WERI-Rb-1 (cell line): ENCODE data around the gene BAIAP2L2.

Source experiments
- DNase-seq: peaks from one replicate; pipeline ENCODE4 v3.0.0-alpha.2; 2020
- H3K27ac ChIP-seq: fragments of 250-450 bp; sonication (Bioruptor Pico); 2 replicates; pipeline ENCODE4 v1.5.1; 2020; ENCODE audit warnings: mild to moderate bottlenecking, moderate library complexity
- H3K27me3 ChIP-seq: fragments of 250-450 bp; sonication (Bioruptor Pico); 2 replicates; pipeline ENCODE4 v1.5.1; 2021; ENCODE audit warnings: mild to moderate bottlenecking, low read depth, moderate library complexity; ENCODE audit not compliant: insufficient read depth, severe bottlenecking
- H3K36me3 ChIP-seq: fragments of 250-450 bp; sonication (Bioruptor Pico); 2 replicates; pipeline ENCODE4 v1.5.1; 2020; ENCODE audit warnings: mild to moderate bottlenecking, moderate library complexity
- H3K4me3 ChIP-seq: 2 replicates; pipeline ENCODE4 v1.5.1; 2011; ENCODE audit warnings: low read depth, mild to moderate bottlenecking, control low read depth, low read length
- H3K9me3 ChIP-seq: fragments of 250-450 bp; sonication (Bioruptor Pico); 2 replicates; pipeline ENCODE4 v1.5.1; 2021; ENCODE audit warnings: mild to moderate bottlenecking, moderate library complexity; ENCODE audit not compliant: severe bottlenecking
- TF ChIP-seq, protein P1 (sequence below): IDR thresholded peaks from 2 replicates; pipeline ENCODE4 v1.5.1; 2011; ENCODE audit warnings: low read depth, mild to moderate bottlenecking, control low read depth, inconsistent platforms, low read length

The BAIAP2L2 gene

DNA sequence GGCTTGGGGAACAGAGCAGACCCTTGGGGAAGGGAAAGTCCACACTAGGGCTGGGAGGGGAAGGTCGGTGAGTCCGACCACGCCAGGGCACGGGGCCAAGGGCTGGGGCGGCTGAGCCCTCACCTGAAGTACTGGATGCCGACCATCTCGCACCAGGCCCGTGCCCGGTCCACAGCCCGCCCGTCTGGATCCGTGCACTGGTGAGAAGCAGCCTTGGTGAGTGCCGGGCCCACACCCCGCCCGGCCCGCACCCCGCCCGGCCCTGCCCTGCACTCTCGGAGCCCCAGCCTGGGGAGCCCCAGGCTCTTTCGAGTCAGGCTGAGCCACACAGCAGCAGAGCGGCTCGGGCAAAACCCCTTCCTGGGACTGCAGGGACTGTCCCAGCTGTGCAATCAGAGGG is 1.9 kb upstream of the BAIAP2L2 start:
- DNase-seq = no peak
- Histone ChIP-seq H3K27me3 (no peaks in the 10 kb centered on the region), H3K4me3 (no peak overlapping the region), H3K9me3 (no peaks in the 10 kb centered on the region), H3K36me3 (no peaks in the 10 kb centered on the region; the same call in 1 of the 2 replicates), H3K27ac (no peak overlapping the region)
- TF ChIP-seq, protein P1, sequence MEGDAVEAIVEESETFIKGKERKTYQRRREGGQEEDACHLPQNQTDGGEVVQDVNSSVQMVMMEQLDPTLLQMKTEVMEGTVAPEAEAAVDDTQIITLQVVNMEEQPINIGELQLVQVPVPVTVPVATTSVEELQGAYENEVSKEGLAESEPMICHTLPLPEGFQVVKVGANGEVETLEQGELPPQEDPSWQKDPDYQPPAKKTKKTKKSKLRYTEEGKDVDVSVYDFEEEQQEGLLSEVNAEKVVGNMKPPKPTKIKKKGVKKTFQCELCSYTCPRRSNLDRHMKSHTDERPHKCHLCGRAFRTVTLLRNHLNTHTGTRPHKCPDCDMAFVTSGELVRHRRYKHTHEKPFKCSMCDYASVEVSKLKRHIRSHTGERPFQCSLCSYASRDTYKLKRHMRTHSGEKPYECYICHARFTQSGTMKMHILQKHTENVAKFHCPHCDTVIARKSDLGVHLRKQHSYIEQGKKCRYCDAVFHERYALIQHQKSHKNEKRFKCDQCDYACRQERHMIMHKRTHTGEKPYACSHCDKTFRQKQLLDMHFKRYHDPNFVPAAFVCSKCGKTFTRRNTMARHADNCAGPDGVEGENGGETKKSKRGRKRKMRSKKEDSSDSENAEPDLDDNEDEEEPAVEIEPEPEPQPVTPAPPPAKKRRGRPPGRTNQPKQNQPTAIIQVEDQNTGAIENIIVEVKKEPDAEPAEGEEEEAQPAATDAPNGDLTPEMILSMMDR = no peak

- Histone ChIP-seq H3K9me3 (no peaks in the 10 kb centered on the region), H3K27ac (no peak overlapping the region), H3K27me3 (no peaks in the 10 kb centered on the region), H3K36me3 (no peaks in the 10 kb centered on the region; the same call in 1 of the 2 replicates), H3K4me3 (no peak overlapping the region)
- TF ChIP-seq, protein P1 = no peak
- no peak for DNase-seq
Measured at GRCh38 chr22:38111925-38112355, 1.5 kb upstream of the BAIAP2L2 start.

- H3K27ac ChIP-seq = no peak overlapping the region
- TF ChIP-seq, protein P1 = no peak
Measured at GRCh38 chr22:38110863-38111852, 674 bp upstream of the BAIAP2L2 start.

DNA sequence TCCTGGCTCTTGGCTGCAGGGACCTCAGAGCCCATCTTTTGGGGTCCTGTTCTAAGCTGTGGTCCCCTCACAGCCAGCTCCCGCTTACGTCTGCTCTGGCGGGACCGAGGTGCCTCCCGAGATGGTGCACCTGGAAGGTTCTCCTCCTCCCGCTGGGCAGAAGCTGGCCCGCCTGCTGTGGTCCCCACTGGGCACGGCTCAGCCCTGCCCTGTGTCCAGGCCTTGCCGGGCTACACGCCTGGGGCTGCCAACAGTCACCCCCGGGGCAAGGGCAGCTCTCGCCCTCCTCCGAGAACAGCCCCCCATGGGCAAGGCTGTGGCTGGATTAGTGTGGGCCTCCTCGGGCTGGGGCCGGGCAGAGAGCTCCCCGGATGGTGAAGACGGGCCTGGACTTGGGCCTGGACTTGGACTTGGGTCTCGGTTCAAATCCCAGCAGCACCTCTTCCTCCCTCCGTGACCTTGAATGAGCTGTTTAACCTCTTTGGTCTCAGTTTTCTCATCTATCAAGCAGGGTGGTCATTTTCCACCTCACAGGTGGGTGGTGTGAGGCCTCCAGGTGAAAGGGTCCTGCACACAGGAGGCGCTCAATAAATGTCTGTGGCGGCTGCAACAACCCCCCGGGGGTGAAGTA is 998 bp downstream of the BAIAP2L2 start:
- H3K4me3 ChIP-seq = no peak overlapping the region
- DNase-seq = no peak
- no peak overlapping the region for H3K27ac ChIP-seq
- H3K36me3 ChIP-seq = no peaks in the 10 kb centered on the region; the same call in 1 of the 2 replicates
- no peaks in the 10 kb centered on the region for H3K9me3 ChIP-seq
- H3K27me3 ChIP-seq = no peaks in the 10 kb centered on the region
- TF ChIP-seq, protein P1 = no peak

More at GRCh38 chr22:38110863-38111852, 674 bp upstream of the BAIAP2L2 start:
- no peaks in the 10 kb centered on the region for H3K27me3 ChIP-seq
- no peaks in the 10 kb centered on the region; the same call in 1 of the 2 replicates for H3K36me3 ChIP-seq
- H3K9me3 ChIP-seq = no peaks in the 10 kb centered on the region
- no peak for DNase-seq
- H3K4me3 ChIP-seq = no peak overlapping the region

DNA sequence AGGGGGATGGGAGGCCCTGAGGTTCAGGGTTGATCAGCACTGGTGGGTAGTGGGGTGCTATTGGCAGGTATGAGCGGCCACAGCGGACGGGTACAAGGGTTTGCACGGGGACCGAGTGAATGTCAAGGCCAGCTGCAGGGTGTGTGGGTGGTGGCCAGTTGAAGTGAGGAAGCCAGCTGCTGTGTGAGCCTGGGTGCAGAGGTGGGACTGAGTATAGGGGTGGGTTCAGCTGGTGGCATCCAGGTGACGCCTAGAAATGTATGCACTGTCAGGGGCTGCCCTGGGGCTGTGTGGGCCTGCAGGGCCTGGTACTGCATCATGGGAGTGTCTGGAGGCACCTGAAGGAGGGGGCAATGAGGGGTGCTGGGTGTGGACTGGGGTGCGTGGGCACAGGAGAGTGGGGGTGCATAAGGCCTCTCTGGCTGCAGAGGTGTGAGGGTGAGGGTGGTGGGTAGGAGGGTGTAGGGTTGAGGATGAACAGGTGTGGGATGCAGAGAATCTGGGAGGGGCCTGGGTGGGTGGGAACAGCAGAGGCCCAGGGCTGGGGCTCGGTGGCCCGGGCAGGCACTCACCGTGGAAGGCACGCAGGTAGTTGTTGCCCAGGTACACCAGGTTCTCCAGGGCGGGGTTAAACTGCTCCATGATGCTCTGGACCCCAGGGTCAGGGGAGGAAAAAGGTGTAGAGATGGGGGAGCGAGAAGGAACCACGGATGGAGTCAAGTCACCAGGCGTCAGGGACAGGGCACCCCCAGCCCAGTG is 1.7 kb downstream of the BAIAP2L2 start:
- TF ChIP-seq, protein P1 = no peak
- Histone ChIP-seq H3K9me3 (no peaks in the 10 kb centered on the region), H3K27me3 (no peaks in the 10 kb centered on the region), H3K36me3 (no peaks in the 10 kb centered on the region; the same call in 1 of the 2 replicates), H3K4me3 (no peak overlapping the region), H3K27ac (no peak overlapping the region)
- DNase-seq = no peak
